ENCODE data around the gene RHO. TPM values are rescaled to one million over a fixed set of nuclear protein-coding genes. Genes with fewer than 3 reads are reported as not detected.

Gene RHO
- total RNA-seq, 2 experiments from 2014 or later: not detected

DNA sequence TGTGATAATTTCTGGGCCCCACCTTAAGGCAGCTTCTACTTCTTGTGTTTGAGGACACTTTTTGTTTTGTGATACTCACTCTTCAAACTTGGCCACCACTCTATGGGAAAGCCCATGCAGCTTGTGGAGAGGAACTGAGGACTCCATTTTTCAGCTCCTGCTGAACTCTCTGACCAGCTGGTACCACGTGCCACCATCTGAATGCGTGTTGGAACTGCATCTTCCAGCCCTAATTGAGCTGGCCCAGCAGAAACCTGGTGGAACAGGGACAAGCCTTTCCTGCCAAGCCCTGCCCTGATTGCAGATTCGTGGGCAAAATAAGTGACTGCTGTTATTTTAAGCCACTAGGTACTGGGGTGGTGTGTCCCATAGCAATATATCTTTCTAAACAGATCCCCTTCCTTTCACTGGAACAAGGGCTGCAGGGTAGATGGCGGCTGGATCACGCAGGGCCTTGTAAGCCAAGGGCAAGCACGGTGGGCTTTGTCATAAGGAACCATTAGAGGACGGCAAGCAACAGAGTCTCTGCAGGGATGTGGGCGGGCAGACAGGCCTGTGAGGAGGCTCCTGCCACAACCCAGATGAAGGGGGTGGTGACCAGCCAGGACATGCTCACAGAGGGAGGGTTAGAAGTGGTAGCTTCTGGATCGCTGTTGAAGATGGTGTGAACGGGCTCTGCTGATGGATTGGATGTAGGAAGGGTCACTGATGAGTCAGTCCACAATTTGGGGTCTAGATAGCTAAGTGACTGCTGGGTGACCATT is 24.0 kb downstream of the RHO start:
- no peaks in the 10 kb centered on the region for H3K9me3 Mint-ChIP-seq
- intact Hi-C loops (cut with micrococcal nuclease): no loop called here
- TF ChIP-seq, protein P1, sequence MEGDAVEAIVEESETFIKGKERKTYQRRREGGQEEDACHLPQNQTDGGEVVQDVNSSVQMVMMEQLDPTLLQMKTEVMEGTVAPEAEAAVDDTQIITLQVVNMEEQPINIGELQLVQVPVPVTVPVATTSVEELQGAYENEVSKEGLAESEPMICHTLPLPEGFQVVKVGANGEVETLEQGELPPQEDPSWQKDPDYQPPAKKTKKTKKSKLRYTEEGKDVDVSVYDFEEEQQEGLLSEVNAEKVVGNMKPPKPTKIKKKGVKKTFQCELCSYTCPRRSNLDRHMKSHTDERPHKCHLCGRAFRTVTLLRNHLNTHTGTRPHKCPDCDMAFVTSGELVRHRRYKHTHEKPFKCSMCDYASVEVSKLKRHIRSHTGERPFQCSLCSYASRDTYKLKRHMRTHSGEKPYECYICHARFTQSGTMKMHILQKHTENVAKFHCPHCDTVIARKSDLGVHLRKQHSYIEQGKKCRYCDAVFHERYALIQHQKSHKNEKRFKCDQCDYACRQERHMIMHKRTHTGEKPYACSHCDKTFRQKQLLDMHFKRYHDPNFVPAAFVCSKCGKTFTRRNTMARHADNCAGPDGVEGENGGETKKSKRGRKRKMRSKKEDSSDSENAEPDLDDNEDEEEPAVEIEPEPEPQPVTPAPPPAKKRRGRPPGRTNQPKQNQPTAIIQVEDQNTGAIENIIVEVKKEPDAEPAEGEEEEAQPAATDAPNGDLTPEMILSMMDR (IDR thresholded peaks at IDR 0.05): no peak
- H3K27me3 Mint-ChIP-seq: peaks cover 4% of the 10 kb centered on the region
- ATAC-seq (no peak), DNase-seq (no peak)
- H3K36me3 Mint-ChIP-seq (ENCODE audit: low read depth): no peaks in the 10 kb centered on the region
- H3K27ac Mint-ChIP-seq: no peak overlapping the region
- peaks cover 2% of the 10 kb centered on the region for H3K4me1 Mint-ChIP-seq (ENCODE audit: low read depth)
- POLR2A ChIA-PET: no interaction called here
- no peak overlapping the region for H3K4me3 Mint-ChIP-seq
- CTCF ChIA-PET: no interaction called here

DNA sequence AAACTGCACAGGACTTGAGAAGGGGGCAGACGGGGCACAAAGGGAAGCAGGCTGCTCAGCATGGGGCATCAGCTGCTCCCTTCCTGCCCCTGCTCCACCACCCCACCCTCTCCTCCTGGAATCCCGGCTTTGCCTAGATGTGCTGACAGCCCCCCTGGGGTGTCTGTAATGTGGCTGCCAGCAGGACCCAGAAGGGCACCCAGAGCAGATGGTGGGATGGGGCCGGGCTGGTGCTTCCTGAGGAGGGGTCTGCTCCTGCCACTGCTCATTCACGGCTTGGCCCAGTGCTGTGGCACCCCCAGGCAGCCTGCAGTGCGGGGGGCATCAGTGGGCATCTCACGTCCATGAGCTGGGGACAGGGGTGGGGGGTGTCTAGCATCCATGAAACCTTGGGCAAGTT is 24.7 kb downstream of the RHO start:
- ATAC-seq: no peak
- Mint-ChIP-seq H3K4me3 (no peak overlapping the region), H3K9me3 (no peaks in the 10 kb centered on the region), H3K4me1 (ENCODE audit: low read depth) (peaks cover 3% of the 10 kb centered on the region), H3K36me3 (ENCODE audit: low read depth) (no peaks in the 10 kb centered on the region), H3K27ac (no peak overlapping the region), H3K27me3 (peaks cover 4% of the 10 kb centered on the region)
- intact Hi-C loops (cut with micrococcal nuclease): no loop called here
- no peak for DNase-seq
- POLR2A ChIA-PET: no interaction called here
- TF ChIP-seq, protein P1 (IDR thresholded peaks at IDR 0.05): no peak
- CTCF ChIA-PET: interaction anchor here (2.5 kb wide), 1 partner anchor 63 kb away, joined by 9 read pairs; no protein-coding TSS in a partner anchor

DNA sequence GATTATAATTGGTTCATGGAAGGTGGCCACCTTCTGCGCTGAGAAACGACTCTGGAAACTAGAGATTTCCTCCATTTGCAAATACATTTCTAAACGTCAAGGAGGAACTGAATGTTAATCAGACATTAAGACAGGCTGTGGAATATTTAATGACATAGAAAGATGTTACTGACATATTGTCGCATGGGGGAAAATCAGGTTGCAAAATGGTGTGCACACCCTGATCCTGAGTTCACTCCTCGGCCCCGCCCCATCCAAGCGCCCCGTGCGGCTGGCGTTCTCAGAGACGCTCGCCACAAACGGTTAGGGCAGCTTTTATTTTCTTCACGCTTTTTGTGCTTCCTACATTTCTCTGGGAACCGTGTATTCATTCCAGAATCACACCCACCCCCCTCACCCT is 25.3 kb downstream of the RHO start:
- no peaks in the 10 kb centered on the region for H3K9me3 Mint-ChIP-seq
- TF ChIP-seq, protein P1 (IDR thresholded peaks at IDR 0.05): no peak
- intact Hi-C loops (cut with micrococcal nuclease): no loop called here
- peaks cover 4% of the 10 kb centered on the region for H3K27me3 Mint-ChIP-seq
- H3K4me1 Mint-ChIP-seq (ENCODE audit: low read depth): peaks cover 6% of the 10 kb centered on the region
- H3K4me3 Mint-ChIP-seq: no peak overlapping the region
- H3K36me3 Mint-ChIP-seq (ENCODE audit: low read depth): no peaks in the 10 kb centered on the region
- ChIA-PET CTCF (interaction anchor here (2.5 kb wide), 1 partner anchor 63 kb away, joined by 9 read pairs; no protein-coding TSS in a partner anchor), POLR2A (no interaction called here)
- DNase-seq: peak; percentile 26
- H3K27ac Mint-ChIP-seq: no peak overlapping the region
- peak; percentile 49 for ATAC-seq

DNA sequence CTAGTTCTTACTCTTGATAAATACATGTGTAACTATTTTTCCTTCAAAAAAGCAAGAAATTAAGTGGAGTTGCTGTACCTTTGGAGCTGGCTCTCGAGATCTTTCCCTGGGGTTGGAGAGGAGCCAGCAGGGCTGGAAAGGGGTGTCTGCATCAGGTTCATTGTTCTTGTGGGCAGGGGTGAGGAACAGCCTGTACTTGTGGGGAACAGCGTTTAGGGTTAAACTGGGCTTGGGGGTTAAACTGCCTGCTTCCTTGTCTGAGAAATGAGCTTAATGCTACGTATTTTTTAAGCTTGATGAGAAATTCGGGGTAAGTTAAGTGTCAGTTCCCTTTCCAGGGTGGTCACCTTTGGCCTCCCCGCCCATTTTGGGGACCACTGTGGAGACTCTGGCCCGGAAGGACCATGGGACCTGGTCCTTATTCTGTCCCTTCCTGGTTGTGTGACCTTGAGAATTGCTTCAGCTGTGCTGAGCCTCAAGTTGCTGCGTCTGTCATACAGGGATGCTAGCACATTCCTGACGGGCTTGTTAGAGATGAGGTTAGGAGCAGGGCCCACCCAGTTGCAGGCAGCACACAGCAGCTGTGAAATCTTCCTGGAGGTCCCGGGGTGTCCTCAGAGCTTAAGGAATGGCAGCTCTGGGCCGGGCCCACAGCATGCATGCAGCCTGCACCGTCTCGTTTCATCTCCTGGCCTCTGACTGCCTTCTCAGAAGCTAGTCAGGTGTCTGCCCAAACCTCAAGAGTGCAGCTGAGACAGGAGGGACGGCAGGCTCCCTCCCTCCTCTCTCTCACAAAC is 26.1 kb downstream of the RHO start:
- ATAC-seq (no peak), DNase-seq (no peak)
- Mint-ChIP-seq H3K27me3 (peaks cover 4% of the 10 kb centered on the region), H3K9me3 (no peaks in the 10 kb centered on the region), H3K27ac (no peak overlapping the region), H3K36me3 (ENCODE audit: low read depth) (no peaks in the 10 kb centered on the region), H3K4me3 (no peak overlapping the region), H3K4me1 (ENCODE audit: low read depth) (peaks cover 6% of the 10 kb centered on the region)
- intact Hi-C loops (cut with micrococcal nuclease): no loop called here
- CTCF ChIA-PET: interaction anchor here (0.8 to 2.5 kb wide), 2 partner anchors 19 to 64 kb away, joined by 3 to 9 read pairs; no protein-coding TSS in a partner anchor
- POLR2A ChIA-PET: no interaction called here
- TF ChIP-seq, protein P1 (IDR thresholded peaks at IDR 0.05): no peak

DNA sequence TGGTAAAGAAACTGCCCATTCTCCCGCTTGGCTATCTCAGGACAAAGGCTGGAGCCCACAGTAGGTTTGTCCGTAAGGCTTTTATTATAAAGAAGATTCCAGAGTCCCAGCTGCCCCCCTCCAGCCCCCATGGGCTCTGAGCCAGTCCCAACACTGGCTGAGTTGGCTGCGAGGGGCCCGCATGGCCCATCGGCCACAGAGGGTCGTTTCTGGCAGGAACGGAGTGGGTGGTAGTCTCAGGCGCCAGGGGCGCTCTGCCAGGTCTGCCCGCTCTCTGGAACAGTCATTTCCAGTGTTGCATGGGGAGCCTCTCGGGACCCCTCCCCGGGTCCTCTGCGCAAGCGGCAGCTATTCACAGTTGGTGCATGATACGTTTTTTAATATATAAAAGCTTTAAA is 26.7 kb downstream of the RHO start:
- intact Hi-C loops (cut with micrococcal nuclease): no loop called here
- TF ChIP-seq, protein P1 (IDR thresholded peaks at IDR 0.05): no peak
- no peak overlapping the region for H3K27ac Mint-ChIP-seq
- peaks cover 4% of the 10 kb centered on the region for H3K27me3 Mint-ChIP-seq
- H3K9me3 Mint-ChIP-seq: no peaks in the 10 kb centered on the region
- ATAC-seq (no peak), DNase-seq (no peak)
- peaks cover 6% of the 10 kb centered on the region for H3K4me1 Mint-ChIP-seq (ENCODE audit: low read depth)
- CTCF ChIA-PET: interaction anchor here (0.8 to 2.5 kb wide), 2 partner anchors 20 to 65 kb away, joined by 3 to 9 read pairs; no protein-coding TSS in a partner anchor
- POLR2A ChIA-PET: no interaction called here
- H3K4me3 Mint-ChIP-seq: no peak overlapping the region
- no peaks in the 10 kb centered on the region for H3K36me3 Mint-ChIP-seq (ENCODE audit: low read depth)

All from activated CD8-positive, alpha-beta T cell treated with anti-CD3 and anti-CD28 coated beads for 36 hours (primary cell).